Stimulated activated CD8-positive, alpha-beta memory T cell treated with anti-CD3 and anti-CD28 coated beads, Interleukin-2, amount 100 ng/mL, for 1 hour (primary cell): Measurements from ENCODE around the gene PLEKHJ1.
A peak's percentile ranks its signal among the peaks of the same experiment; 100 is the strongest.

Source experiments
- DNase-seq, 2 donors: peaks; one replicate each; pipeline ENCODE4 v3.0.0-alpha.2; 2020; ENCODE audit warnings: low read depth in 2 of 2

The PLEKHJ1 gene

DNA sequence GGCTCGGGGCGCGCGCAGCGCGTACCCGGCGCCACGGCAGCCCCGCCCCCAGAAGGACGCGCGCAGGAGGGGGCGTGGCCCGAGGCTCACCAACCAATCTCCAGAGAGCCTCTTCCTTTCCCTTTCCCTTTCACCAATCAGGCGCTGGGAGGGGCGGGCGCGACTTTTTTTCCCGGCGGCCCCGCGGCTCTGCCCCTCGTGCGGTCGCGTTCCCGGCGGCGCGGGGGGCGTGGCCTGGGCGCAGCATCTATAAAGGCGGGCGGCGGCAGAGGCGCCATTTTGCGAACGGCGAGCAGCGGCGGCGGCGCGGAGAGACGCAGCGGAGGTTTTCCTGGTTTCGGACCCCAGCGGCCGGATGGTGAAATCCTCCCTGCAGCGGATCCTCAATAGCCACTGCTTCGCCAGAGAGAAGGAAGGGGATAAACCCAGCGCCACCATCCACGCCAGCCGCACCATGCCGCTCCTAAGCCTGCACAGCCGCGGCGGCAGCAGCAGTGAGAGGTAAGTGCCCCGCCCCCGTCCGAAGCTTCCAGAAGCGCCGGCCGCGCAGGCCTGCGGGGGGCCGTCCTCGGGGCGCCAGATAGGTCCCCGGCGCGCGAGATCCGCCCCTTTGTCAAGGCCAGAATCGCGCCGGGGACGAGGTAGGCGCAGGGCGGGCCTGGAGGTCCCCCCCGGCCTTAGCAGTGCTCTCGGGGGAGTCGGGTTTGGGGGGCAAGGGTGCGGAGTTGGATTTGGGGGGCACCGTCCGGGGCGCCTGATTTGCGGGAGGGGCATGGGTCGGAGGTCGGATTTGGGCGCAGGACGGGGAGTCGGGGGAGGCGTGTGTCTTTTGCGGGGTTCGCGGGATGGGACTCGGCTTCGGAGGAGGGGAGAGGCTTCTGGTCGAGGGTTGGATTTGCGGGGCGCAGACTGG, 33.4 kb upstream of the PLEKHJ1 start:
- DNase-seq: peak; percentile 98 to 99

DNA sequence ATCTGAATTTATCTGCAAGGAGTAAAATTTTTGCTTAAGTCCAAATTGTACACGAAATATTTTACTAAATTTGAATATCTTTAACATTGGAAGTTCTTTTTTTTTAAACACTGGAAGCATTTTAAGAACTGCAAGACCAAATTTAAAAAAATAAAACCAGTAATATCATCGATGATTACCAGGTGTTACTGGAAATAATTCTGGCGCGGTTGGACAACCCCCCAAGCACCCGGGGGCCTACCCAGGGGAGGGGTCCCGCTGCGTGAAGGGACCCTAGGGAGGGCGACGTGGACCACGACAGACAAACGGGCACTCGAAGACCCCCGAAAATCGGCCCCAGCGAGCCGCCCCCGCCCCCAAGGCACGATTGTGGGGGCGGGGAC, 32.7 kb upstream of the PLEKHJ1 start:
- DNase-seq: no peak

DNA sequence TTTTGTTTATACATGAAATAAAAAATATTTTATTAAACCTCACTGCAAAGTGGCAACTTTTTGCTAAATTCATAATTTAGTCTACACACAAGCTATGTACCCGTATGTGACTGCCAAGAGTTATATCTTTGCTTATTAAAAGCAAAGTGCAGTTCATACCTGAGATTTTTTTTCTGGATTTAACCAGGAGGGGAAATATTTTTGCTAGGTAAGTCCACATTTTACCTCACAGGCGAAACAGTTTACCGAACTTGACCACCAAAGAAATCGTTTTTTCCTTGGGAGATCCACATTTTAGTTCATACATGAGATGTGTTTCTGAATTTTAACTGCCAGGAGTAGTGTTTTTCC, 32.3 kb upstream of the PLEKHJ1 start:
- DNase-seq: no peak

DNA sequence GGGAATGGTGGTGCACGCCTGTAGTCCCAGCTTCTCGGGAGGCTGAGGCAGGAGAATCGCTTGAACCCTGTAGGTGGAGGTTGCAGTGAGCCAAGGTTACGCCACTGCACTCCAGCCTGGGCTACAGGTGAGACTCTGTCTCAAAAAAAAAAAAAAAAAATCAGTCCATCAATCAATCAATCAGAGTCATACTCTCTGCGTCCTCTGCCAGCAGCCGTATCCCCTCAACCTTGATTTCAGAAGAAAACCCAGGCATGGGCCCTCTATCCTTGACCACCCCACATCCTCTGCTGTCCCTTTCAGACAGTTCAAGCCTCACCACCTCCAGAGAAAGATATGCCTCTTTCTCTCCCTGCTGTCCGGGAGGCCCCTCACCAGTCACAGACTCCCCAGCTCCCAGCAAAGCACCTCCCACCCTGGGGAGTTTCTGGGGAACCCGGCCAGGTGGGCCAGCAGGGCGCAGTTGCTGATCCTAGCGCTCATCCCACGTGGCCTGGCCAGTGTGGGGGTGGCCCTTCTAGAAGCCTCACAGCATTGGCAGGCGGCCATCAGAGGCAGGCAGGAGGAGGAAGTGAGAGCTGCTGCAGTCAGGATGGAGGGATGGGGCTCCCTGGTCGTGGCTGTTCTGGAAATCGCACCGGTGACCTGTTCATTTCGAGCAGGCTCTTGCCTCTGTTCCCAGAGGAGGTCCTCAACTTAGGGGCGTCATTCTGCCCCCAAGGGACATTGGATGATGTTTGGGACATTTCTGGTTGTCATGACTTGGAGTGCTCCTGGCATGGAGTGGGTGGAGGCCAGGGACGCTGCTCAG, 30.3 kb upstream of the PLEKHJ1 start:
- DNase-seq: no peak

DNA sequence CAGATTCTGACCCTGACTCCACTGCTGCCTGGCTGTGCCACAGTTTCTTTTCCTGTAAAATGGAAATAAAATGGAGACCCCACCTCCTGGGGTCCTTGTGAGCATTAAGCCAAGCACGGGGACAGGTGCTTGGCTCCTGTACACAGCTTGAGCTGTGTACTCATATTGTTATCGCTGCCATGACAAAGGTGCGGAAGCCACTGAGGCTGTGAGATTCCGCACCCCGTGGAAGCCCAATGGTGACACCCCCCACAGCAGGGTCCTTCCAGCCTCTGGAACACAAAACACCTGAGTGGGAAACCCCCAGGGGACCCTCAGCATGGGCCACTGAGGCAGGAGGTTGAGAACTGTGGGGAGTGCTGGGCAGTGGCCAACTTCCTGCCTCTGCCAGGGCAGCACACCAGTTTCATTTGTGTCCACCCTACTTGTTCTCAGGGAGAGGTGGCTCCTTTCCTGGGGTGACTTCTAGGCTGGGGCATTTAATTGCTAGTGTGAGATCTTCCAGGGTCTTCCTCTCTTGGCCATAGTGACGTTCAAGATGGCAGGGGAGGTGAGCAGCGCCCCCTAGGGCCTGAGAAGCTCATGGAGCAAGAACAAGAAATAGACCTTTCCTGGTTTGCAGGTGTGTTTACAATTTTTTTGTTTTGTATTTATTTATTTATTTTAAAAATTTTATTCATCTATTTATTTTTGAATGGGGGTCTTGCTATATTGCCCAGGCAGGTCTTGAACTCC, 25.5 kb upstream of the PLEKHJ1 start:
- DNase-seq: no peak

DNA sequence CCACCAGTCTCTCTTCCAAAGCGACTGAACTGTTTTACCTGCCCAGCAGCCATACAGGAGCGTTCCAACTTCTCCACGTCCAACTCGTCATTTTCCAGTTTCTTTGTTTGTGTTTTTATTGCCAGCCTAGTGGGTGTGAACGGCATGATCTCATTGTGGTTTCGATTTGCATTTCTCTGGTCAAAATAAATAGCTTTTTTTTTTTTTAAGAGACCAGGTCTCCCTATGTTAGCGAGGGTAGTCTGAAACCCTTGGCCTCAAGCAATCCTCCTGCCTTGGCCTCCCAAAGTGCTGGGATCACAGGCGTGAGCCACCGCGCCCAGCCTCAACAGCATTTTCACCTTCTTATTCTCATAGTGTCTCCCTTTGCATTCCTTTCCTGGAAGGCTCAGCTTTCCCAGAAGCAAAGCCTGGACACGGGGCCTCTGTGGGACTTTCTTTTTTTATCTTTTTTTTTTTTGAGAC, 24.2 kb upstream of the PLEKHJ1 start:
- no peak for DNase-seq

DNA sequence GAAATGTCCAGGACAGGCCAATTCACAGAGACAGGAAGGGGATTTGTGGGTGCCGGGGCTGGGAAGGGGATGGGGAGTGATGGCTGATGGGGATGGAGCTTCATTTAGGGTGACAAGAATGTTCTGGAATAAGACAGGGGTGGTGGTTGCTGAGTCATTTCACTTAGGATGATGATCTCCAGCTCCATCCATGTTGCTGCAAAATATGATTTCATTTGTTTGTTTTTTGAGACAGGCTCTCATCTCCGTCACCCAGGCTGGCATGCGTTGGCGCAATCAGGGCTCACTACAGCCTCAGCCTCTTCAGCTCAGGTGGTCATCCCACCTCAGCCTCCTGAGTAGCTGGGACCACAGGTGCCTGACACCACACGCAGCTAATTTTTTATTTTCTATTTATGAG, 23.2 kb upstream of the PLEKHJ1 start:
- no peak for DNase-seq

DNA sequence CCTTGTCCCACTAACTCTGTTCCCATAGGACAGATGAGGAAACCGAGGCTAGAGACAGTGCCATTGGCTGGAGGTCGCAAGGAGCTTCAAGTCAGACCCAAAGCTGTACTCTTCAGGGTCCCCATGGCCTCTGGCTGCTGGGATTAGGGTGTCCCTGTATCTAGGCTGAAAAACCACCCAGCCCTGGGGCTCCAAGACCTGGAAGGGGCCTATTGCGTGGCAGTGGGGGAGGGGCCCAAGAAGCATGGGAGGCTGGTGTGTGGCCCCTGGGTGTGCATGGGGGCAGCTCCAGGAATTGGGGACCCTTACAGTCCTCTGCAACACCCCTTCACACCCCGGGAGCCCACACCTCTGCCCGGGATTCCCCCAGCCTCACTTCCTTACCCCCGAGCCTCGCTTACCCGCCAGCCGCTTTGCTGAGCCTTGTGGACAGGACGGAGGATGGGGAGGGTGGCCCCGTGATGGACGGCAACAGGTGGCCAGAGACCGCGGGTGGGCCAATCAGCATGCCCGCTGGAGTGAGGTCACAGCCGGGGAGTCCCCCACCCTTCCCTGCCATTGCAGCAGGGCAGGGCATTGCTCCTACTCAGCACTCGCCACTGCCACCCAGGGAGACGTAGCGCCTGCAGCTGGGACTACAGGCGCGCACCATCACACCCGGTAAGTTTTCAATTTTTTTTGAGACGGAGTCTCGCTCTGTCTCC, 20.0 kb upstream of the PLEKHJ1 start, which contains the start of gene JSRP1:
TSS of gene JSRP1 (minus strand) at position 436 of the 704 bp plus-strand sequence. CDS start 1,103 bp downstream, outside the sequence.
- no peak for DNase-seq

DNA sequence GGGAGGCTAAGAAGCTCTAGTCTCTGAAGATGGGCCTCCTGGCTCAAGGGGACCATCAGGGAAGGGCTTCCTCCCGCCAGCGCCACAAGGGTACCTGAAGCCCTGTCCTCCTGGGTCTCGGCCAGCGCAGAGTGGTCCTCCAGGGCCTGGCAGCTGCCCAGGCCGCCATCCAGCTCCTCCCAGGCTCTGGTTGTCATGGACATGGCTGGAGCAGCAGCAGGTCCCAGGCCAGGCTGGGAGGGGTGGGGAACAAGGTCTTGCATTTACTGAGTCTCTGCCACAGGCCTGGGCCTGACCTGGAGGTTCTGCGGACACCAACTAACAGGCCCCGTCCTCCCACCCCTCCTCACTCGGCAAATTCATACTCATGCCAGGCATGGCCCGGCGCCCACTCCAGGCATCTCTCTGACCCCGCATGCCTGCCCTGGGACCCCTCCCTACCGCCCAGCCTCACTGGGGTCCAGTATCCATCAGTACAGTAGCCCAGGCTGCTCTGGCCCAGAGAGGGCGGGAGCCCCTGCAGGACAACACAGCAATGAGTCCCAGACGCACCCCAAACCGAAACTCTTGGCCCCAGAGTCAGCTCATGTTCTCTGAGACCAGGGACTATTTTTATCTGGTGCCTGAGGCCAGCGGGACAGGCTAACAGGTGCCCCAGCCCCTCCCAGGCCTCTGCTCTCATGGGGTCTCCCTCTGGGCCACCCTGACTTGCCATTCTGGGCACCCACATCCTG, 19.1 kb upstream of the PLEKHJ1 start:
- DNase-seq: no peak

DNA sequence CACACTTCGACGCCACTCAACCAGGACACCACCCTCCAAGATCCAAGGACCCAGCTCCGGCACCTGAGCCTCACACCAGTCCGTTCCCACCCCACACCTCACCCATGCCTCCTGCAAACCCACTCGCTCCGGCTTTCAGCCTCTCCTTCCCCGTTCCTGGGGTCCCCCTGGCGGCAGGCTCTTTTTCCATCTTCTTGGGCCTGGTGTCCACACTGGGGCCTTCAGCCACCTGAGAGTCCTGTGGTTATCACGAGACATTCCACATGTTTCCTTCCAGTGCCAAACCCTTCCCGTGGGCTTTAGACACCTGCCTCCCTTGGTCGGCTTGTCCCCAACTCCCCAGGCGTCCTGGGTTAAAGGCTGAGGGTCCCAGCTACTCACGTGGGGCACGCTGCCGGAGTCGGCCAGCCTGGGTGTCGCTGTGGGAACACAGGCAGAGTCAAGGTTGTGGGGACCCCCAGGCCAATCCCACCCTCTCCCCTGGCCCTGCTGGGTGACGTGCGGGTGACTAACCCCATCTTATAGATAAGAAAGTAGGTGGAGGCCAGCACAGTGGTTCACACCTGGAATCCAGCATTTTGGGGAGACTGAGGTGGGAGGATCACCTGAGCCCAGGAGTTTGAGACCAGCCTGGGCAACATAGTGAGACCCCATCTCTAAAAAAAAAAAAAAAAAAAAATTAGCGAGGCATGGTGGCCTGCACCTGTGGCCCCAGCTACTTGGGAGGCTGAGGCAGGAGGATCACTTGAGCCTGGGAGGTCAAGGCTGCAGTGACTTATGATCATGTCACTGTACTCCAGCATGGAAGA, 18.1 kb upstream of the PLEKHJ1 start:
- DNase-seq: no peak

DNA sequence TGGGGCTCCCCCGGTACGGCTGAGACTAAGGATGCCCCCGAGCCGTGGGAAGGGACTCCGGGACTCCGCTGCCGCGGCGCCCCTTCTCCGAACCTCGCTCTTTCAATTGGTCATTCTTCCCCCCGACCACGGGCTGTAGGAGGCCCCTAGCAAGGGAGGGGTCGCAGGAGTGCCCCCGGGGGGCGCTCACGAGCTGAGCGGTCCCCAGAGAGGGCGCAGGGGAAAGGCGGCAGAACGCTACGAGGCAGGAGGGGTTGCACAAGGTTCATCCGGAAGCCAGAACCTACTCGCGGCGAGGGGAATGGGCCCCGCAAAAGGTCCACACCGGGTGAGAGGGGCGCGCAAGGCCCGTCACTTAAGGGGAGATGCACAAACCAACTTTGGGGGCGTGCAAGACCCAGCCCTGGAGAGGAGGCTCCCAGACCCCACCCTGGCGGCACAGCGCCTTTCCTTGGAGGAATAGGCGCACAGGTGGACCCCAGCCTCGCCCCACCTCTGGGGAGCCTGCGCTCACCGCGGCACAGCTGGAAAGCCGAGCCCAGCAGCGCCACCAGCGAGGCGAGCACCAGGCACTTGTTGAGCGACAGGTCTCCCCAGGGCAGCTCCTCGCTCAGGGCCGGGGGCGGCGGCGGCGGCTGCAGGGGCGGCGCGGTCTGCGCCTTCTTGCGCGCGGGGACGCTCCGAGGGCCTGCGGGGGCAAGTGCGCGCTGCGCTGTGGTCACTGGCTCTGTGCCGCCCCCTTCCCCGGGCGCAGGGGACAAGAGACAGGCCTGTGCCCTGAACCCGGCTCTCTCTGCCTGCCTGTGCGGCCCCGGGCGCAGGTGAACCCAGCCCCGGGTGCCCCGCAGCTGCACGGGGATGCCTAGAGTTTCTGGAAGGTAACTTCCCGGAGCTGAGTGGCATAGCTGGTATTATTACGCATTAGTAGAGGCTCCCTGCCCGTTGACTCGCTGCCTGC, 17.3 kb upstream of the PLEKHJ1 start:
- DNase-seq: no peak

DNA sequence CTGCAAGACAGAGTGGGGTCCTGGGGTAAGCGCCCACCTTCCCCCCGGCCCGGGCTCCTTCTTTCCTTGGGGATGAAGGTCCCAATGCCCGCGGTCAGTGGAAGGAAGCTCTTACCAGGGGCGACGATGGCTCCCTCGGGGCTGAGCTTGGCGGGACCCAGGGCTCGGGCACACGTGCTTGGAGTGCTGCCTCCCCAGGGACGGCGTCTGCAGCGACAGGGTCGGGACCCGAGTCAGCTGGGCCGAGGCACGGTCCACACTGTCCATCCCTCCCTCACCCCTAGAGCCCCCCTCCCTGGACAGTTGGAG, 16.6 kb upstream of the PLEKHJ1 start:
- no peak for DNase-seq

DNA sequence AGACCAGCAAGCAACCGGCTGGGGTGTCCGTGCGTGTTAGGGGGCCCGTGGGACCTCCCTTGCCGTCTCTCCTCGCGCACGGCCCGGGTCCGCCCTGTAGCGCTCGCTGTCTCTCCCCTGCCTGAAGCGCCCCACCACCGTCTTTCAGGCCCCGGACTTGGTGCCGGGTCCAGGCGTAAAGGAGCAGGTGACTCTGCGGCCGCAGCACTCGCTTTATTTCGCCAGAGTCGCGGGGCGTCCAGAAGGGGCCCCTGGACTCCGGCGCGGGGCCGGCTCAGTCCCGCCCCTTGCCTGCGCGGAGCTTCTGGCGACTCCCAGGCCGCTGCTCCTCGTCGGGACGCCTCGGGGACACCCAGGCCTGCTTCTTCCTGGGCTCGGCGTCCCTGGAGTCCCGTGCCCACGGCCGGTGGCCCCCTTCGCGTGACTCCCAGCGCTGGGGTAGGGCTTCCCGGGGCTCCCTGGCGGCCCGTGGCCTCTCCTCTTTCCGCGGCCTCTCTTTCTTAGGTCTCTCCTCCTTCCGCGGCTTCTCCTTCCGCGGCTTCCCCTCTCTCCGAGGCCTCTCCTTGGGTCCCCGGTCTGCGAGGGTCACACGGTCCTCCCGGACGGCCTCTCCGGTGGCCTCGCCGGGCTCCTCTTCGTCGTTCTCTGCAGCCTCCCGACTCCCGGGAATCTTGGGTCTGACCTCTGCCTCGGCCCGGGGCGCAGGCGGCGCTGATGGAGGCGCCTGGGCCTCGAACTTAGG, 16.1 kb upstream of the PLEKHJ1 start:
- DNase-seq: no peak

DNA sequence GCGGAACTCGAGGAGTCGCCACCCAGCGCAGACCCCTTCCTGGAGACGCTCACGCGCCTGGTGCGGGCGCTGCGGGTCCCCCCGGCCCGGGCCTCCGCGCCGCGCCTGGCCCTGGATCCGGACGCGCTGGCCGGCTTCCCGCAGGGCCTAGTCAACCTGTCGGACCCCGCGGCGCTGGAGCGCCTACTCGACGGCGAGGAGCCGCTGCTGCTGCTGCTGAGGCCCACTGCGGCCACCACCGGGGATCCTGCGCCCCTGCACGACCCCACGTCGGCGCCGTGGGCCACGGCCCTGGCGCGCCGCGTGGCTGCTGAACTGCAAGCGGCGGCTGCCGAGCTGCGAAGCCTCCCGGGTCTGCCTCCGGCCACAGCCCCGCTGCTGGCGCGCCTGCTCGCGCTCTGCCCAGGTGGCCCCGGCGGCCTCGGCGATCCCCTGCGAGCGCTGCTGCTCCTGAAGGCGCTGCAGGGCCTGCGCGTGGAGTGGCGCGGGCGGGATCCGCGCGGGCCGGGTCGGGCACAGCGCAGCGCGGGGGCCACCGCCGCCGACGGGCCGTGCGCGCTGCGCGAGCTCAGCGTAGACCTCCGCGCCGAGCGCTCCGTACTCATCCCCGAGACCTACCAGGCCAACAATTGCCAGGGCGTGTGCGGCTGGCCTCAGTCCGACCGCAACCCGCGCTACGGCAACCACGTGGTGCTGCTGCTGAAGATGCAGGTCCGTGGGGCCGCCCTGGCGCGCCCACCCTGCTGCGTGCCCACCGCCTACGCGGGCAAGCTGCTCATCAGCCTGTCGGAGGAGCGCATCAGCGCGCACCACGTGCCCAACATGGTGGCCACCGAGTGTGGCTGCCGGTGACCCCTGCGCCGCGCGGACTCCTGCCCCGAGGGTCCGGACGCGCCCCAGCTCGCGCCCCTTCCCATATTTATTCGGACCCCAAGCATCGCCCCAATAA, 15.3 kb upstream of the PLEKHJ1 start:
- no peak for DNase-seq

DNA sequence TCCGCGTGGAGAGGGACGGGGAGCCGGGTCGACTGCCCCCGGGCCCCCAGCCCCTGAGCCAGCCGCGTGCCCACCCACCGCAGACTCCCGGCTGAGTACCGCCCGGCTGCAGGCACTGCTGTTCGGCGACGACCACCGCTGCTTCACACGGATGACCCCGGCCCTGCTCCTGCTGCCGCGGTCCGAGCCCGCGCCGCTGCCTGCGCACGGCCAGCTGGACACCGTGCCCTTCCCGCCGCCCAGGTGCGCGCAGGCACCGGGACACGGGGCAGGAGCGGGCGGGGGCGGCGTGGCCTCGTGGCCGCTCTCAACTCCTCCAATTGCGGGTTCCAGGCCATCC, 14.6 kb upstream of the PLEKHJ1 start:
- DNase-seq: no peak

DNA sequence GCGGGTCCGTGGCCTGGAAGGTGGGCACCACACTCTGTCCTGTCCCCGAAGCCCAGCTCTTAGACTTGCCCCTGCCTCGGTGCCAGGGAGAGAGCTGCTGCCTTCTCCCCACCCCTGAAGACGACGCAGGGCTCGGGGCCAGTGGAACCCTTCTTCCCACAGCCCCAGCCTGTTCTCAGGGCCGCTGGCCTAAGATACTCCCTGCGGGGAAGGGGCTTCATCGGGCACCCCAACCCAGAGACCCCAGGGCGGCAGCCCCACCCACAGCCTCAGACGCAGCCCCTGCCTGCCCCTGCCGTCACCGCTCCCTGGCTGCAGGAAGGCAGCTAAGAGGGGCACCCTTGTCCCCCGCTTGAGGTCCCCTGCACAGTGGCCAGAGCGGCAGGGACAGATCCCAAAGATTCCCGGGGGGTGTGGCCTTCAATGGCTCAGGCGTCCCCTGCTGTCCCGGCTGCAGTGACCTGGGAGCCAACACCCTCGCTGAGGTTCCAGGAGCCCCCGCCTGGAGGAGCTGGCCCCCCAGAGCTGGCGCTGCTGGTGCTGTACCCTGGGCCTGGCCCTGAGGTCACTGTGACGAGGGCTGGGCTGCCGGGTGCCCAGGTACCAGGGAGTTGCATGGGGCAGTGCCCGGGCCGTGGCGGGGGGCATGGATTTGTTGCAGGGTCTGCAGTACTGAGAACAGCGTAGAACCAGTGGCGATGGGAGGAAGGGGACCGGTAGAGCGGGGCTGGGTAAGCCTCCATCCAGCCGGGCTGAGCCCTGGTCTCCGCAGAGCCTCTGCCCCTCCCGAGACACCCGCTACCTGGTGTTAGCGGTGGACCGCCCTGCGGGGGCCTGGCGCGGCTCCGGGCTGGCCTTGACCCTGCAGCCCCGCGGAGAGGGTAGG, 14.0 kb upstream of the PLEKHJ1 start:
- no peak for DNase-seq
